ENCODE results near the gene APOD.

GRCh38 chr3:195555110-195555509 lies 28.6 kb downstream of the APOD start:
- TF ChIP-seq CTCF (IDR thresholded peaks at IDR 0.05) (no peak), POLR2A (IDR thresholded peaks at IDR 0.05) (no peak)
